HFFc6 (cell line): Measurements from ENCODE around the gene PHRF1. TPM values are rescaled to one million over a fixed set of nuclear protein-coding genes. Genes with fewer than 3 reads are reported as not detected.

Experiments used
- DNase-seq: peaks from one replicate; pipeline ENCODE4 v3.0.0-alpha.2; 2018
- H3K27ac Mint-ChIP-seq: 2 replicates; pipeline ENCODE4 v1.8.0; 2020; ENCODE audit warnings: mild to moderate bottlenecking, mixed read lengths
- H3K27me3 Mint-ChIP-seq: 2 replicates; pipeline ENCODE4 v1.8.0; 2021; ENCODE audit warnings: mild to moderate bottlenecking, moderate library complexity, mixed read lengths; ENCODE audit not compliant: insufficient read depth
- H3K36me3 Mint-ChIP-seq: 2 replicates; pipeline ENCODE4 v1.8.0; 2021; ENCODE audit warnings: low read depth, mixed read lengths
- H3K4me1 Mint-ChIP-seq: 2 replicates; pipeline ENCODE4 v1.8.0; 2020; ENCODE audit warnings: low read depth, mixed read lengths
- H3K4me3 Mint-ChIP-seq: 2 replicates; pipeline ENCODE4 v1.8.0; 2020; ENCODE audit warnings: mild to moderate bottlenecking, moderate library complexity, mixed read lengths
- H3K9me3 Mint-ChIP-seq: 2 replicates; pipeline ENCODE4 v1.8.0; 2020; ENCODE audit warnings: mild to moderate bottlenecking, mixed read lengths
- total RNA-seq, 6 experiments: library from RNA; stranded (reverse); fragmentation: NEBNext Ultra II Directional; extraction: Animal tissue kit (Norgen Biotek cat#: 25700); gene quantifications; 2 replicates in 1 of 6; 3 replicates in 5 of 6; pipeline ENCODE4 v1.2.3, GENCODE V29; 2021
- TF ChIP-seq, protein P1 (sequence below): fragments of 200-600 bp; sonication (generic); IDR thresholded peaks from 2 replicates; pipeline ENCODE4 v1.5.0; 2021; ENCODE audit warnings: antibody characterized with exemption, mild to moderate bottlenecking

Gene PHRF1
- total RNA-seq, 6 experiments from 2014 or later = 23.8 to 27.5 (median 24.8) TPM

DNA sequence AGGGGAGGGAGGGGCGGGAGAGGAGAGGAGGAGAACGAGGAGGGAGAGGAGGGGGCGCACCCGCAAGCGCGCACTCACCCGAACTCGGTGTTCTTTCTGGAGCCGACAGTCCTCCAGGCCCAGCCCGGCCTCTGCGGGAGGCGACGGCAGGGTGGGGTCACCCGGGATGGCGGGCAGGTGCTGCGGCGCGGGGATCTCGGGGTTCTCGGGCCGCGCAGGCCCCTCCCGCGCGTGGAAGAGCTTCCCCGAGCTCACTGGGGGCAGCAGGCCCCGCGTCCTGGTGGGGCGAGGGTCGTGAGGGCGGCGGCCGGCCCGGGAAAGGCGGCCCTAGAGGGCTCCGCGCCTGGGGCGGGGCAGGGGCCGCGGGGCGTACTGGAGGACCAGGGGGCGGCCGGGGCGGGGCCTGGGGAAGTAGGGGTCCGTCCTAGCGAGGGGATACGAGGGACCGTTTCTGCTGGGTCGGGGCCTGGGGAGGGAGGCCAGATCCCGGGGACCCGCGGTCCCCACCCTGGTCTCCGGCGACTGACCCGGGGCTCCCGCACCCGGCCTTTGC, 21.0 kb upstream of the PHRF1 start:
- Mint-ChIP-seq H3K27ac (no peak overlapping the region), H3K4me3 (no peak overlapping the region), H3K27me3 (peaks cover 10% of the 10 kb centered on the region), H3K9me3 (no peaks in the 10 kb centered on the region), H3K4me1 (no peaks in the 10 kb centered on the region), H3K36me3 (no peaks in the 10 kb centered on the region)
- TF ChIP-seq, protein P1, sequence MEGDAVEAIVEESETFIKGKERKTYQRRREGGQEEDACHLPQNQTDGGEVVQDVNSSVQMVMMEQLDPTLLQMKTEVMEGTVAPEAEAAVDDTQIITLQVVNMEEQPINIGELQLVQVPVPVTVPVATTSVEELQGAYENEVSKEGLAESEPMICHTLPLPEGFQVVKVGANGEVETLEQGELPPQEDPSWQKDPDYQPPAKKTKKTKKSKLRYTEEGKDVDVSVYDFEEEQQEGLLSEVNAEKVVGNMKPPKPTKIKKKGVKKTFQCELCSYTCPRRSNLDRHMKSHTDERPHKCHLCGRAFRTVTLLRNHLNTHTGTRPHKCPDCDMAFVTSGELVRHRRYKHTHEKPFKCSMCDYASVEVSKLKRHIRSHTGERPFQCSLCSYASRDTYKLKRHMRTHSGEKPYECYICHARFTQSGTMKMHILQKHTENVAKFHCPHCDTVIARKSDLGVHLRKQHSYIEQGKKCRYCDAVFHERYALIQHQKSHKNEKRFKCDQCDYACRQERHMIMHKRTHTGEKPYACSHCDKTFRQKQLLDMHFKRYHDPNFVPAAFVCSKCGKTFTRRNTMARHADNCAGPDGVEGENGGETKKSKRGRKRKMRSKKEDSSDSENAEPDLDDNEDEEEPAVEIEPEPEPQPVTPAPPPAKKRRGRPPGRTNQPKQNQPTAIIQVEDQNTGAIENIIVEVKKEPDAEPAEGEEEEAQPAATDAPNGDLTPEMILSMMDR = peak; percentile 39; the same call in 1 of the 2 replicates
- DNase-seq = no peak

GRCh38 chr11:555780-556661, 20.2 kb upstream of the PHRF1 start:
- Mint-ChIP-seq H3K36me3 (no peaks in the 10 kb centered on the region), H3K27me3 (peaks cover 10% of the 10 kb centered on the region), H3K9me3 (no peaks in the 10 kb centered on the region), H3K4me1 (no peaks in the 10 kb centered on the region), H3K4me3 (no peak overlapping the region), H3K27ac (no peak overlapping the region)
- TF ChIP-seq, protein P1 = no peak
- no peak for DNase-seq

- DNase-seq = no peak
- Mint-ChIP-seq H3K27me3 (peaks cover 10% of the 10 kb centered on the region), H3K4me3 (no peak overlapping the region), H3K27ac (no peak overlapping the region), H3K36me3 (no peaks in the 10 kb centered on the region), H3K9me3 (no peaks in the 10 kb centered on the region), H3K4me1 (no peaks in the 10 kb centered on the region)
- TF ChIP-seq, protein P1 = no peak
Observed at GRCh38 chr11:556662-557256, 19.5 kb upstream of the PHRF1 start.

DNA sequence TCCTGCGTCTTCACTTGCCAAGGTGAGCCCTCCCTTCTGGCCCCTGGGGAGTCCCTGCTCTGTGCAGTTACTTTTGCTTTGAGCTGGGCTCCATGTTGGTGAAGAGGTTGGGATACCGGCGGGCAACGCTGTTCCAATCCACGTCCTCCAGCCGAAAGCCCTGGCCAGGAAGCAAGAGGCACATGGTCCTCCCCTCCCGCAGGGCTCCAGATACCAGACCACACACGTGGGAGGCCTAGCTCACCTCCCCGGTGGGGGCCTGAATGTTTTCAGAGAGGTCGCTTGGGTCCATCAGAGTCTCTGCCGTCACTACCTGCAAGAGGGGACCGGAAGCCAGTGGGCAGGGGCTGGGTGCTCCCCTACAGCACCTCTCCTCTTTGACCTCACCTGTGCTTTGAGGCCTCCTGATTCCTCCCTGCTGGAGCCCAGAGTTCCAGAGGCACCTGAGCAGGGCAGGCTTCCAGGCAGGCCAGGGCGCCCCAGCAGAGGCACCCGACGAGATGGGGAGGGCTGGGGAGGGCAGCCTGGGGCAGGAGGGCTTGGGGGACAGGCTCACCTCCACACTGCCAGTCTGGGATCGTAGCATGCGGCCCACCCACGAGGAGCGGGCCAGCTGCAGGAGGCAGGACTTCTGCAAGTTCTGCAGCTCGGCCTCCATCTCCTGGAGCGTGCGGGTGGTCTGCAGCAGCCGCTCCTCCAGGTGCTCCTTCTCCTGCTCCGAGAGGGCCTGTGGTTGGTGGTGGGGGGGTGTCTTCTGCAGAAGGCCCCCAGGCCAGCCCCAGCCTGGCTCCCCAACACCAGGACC, 18.7 kb upstream of the PHRF1 start:
- H3K27me3 Mint-ChIP-seq = peaks cover 10% of the 10 kb centered on the region
- no peak overlapping the region for H3K4me3 Mint-ChIP-seq

DNA sequence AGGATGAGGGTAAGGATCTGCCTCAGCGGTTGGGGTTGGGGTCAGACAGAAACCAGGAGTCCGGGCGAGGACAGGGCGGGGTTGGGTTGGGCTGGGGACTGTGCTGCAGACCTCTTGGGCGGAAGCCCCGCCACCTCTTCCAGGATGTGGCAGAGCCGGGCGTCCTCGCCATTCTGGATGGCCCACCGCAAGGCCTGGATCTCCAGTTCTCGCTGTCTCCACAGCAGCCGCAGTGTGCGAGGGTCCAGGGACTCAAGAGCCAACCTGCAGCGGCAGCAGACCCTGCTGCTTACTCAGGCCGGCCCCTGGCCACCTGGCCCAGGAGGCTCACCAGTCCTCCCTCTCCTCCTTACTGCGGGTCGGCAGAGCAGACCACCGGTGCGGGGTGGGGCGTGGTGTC, 17.8 kb upstream of the PHRF1 start:
- TF ChIP-seq, protein P1 = no peak
- peaks cover 10% of the 10 kb centered on the region for H3K27me3 Mint-ChIP-seq
- no peaks in the 10 kb centered on the region for H3K4me1 Mint-ChIP-seq
- H3K27ac Mint-ChIP-seq = no peak overlapping the region
- no peaks in the 10 kb centered on the region for H3K36me3 Mint-ChIP-seq
- no peaks in the 10 kb centered on the region for H3K9me3 Mint-ChIP-seq
- H3K4me3 Mint-ChIP-seq = no peak overlapping the region
- DNase-seq = no peak

More for the DNA sequence above, 18.7 kb upstream of the PHRF1 start:
- H3K27ac Mint-ChIP-seq = no peak overlapping the region
- no peaks in the 10 kb centered on the region for H3K36me3 Mint-ChIP-seq
- no peak for DNase-seq
- no peaks in the 10 kb centered on the region for H3K9me3 Mint-ChIP-seq
- TF ChIP-seq, protein P1 = no peak
- no peaks in the 10 kb centered on the region for H3K4me1 Mint-ChIP-seq
